ENCODE measurements around the gene TEX22.
"Not testable (repeated sequence)": the region's sequence is repeated elsewhere in the genome, so short reads cannot be mapped to it uniquely, and the experiment has no call there.

TEX22 gene, protein sequence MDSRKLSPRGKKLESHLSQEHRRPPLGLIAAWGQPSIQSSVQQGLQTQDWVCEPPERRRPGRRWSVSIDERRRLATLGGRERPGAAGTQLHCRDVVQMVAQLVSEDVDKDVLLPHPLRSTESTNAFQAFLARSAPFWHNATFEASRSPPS

DNA sequence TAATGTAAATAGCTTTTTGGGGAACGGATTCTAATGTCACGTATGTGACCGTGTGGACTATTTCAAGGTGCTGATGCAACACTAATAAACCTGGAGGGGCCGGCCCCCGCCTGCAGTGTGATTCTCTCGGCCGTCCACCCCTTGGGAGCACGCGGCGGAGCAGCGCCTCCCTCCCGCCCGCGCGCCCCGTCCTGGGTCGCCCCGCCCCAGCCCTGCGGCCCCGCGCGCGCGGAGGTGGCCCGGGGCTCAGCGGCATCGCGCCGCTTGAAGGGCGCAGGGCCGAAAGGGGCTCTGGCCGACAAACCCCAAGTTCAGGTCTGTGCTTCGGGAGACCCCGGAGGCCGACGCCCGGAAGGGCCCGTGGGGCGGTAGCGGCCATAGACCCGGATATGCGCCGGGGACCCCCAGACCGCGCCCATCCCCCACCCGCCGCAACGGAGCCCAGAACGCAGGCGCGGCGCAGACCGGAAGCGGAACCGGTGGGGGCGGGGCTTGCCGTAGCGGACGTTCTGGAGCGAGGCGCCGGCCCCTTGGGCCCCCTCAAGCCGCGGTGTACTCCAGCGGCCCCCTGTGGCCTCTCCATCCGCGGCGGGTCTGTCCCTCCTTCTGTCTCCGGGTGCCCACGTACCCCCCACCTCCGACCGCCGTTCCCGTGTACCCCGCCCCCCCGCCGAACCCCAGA, at the start of gene TEX22:
Gene TEX22 (plus strand): TSS at position 495 of the 682 bp plus-strand sequence. CDS start 803 bp downstream, outside the sequence.
- DNase-seq = peak; percentile 96

DNA sequence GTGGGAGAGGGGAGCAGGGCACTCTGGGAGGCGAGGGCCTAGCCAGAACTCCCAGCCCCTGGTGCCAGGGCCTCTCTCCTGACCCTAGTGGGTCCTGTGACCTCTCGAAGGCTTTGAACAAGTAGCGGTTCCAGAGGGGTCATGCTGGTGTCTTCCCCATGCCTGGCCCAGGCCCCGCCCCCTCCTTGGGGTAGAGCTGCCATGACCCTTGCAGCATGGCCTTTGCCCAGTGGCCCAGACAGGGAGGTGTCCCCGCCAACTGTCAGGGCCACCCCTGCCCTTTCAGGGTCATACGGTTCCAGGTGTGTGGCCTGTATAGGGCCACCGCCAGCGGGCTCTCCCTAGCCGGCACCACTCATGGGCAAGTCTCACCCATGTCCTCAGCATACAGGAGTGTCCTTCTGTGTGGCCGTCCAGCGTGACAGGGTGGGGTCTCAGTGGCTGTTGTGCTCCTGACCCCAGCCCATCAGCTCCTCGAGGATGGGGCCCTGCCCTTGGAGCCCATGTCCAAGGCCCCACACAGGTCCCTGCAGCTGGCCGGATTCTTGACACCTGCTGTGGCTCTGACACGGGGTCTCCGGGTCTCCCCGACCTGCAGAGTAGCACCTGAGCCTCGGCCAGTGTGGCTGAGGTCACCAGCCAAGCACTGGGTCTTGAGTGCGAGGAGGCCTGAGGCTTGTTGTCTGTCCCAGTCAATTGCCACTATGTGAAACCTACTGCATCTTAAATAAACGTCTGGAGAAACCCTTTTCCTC, 49.2 kb upstream of the TEX22 start:
- DNase-seq = no peak

DNA sequence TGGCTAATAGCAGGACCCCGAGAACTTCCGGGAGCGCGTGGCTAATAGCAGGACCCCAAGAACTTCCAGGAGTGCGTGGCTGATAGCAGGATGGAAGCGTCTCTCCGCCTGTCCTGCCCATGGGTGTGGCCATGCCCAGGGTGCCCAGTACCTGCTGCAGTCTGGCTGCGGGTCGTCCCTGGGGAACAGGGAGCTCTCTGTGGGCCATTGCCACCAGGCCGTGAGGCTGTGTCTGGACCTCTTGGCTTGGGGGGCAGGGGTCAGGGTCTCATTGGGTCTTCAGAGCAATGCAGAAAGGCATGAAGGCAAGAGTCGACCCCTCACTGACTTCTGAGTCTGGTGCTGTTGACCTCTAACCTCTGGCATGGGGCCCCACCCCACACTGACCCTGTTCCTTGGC, 48.3 kb upstream of the TEX22 start:
- no peak for DNase-seq

DNA sequence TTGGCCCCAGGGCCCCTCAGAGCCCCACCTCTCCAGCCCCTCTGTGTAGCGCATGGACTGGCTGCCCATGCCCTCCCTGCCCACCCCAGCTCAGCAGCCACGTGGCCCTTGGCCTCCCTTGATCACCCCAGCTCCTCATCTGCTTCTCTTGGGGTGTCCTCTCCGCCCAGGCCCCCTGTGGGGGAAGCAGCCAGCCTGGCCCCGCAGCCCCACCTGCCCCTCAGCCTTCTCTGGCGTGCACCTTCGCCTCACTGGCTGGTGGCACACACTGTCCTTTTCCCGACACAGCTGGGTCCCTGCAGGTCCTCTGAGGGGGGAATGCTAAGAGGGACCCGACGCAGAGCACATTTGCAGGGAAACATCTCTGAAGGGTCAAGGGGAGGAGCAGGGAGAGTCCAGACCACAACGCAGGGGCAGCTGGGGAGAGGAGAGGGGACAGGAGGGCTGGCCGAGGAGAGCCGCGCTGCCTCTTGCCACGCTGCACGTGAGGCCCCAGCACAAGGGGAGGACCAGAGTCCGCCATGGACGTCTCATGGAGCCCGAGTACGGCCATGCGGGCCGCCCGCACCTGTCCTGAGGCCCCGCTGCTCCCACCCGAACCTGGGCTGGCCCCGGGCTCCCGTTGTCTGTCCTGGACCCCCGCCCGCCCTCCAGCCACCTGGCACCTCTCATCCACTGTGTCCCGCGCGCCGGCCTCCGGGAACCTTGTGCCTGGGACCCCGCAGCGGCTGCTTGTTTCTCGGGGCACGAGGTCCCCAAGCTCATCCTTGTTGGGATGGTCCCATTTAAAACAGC, 47.7 kb upstream of the TEX22 start:
- DNase-seq = no peak

DNA sequence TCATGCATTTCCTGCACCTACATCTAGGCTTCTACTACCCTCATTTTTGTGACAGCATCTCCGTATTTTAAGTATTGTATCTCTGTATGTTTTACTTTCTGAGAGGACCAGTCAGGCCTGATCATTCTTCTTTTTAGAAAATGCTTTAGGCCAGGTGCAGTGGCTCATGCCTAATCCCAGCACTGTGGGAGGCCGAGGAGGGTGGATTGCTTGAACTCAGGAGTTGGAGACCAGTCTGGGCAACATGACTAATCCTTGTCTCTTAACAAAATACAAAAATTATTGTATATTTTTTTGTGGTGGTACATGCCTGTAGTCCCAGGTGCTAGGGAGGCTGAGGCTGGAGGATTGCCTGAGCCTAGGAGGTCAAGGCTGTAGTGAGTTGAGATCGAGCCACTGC, 46.9 kb upstream of the TEX22 start:
- no peak for DNase-seq

DNA sequence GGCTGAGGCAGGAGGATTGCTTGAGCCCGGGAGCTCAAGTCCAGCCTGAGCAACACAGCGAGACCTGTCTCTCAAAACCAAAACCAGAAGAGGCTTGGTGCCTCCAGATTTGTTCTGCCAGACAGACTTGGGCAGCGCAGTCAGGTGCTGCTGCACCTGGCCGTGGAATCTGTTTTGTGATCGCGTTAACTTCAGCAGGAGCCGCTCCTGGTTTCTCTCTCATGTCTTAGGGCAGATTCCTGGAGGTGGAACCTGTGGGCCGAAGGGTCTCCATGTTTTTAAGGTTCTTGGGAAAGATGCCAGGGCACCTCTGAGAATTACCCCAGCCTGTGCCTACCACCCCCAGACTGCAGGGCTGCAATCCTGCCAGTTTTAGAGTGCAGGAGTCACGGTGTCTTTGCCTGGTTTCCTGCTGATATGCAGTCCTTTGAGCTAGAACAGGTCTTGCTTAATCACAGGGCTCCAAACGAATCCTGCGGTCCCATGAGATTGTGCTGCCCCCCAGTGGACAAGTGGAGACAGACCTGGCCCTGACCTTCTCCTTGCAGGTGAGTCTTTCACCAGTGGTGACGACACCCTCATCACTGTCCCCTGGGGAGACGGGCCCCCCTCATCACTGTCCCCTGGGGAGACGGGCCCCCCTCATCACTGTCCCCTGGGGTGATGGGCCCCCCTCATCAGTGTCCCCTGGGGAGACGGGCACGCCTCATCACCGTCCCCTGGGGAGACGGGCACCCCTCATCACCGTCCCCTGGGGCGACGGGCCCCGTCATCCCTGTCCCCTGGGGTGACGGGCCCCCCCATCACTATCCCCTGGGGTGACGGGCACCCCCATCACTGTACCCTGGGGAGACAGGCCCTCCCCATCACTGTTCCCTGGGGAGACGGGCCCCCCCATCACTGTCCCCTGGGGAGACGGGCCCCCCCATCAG, 46.2 kb upstream of the TEX22 start:
- peak; percentile 96 for DNase-seq

DNA sequence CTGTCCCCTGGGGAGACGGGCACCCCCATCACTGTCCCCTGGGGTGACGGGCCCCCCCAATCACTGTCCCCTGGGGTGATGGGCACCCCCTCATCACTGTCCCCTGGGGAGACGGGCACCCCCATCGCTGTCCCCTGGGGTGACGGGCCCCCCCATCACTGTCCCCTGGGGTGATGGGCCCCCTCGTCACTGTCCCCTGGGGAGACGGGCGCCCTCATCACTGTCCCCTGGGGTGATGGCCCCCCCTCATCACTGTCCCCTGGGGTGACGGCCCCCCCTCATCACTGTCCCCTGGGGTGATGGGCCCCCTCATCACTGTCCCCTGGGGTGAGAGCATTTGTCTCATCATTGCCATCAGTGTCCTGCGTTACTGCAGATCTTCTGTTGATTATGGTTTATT, 45.2 kb upstream of the TEX22 start:
- no peak for DNase-seq

DNA sequence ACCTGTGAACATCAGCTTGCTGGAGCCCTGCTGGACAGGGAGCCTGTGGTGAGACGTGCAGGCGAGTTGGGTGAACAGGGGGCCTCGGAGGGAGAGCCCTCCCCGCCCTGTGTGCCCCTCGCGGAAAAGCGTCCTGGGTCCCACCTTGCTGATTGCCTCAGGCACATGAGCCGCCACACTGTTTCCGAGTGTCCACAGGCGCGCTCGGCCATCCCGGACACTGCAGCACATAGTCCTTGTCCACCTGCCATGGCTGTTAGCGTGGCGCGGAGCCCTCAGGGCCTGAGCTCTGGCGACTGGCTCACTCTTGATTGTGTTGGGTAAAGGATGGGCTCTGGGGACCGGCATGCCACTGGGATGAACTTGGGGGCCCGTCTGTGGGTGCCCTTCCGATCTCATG, 43.8 kb upstream of the TEX22 start:
- no peak for DNase-seq

DNA sequence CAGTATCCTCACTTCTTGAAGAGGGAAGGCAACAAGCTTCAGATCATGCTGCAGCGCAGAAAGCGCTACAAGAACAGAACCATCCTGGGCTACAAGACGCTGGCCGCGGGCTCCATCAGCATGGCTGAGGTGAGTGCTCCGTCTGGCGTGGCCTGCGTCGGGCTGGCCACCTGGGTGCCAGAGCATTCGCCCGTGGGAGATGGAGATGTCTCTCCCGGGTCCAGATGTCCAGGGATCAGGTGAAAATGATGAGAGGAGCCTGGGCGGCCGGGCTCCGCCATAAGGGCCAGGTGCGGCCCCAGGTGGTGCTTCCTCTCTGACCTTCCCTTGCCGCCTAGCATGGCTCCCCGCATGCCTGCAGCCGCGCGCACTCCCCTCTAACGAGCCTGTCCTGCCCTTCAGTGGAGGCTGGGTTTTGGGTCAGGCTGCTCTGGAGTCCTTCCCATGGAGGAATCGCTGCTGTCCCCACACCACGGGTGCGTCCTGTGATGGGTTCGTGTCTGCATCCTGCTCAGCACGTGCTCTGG, 43.2 kb upstream of the TEX22 start:
- no peak for DNase-seq

DNA sequence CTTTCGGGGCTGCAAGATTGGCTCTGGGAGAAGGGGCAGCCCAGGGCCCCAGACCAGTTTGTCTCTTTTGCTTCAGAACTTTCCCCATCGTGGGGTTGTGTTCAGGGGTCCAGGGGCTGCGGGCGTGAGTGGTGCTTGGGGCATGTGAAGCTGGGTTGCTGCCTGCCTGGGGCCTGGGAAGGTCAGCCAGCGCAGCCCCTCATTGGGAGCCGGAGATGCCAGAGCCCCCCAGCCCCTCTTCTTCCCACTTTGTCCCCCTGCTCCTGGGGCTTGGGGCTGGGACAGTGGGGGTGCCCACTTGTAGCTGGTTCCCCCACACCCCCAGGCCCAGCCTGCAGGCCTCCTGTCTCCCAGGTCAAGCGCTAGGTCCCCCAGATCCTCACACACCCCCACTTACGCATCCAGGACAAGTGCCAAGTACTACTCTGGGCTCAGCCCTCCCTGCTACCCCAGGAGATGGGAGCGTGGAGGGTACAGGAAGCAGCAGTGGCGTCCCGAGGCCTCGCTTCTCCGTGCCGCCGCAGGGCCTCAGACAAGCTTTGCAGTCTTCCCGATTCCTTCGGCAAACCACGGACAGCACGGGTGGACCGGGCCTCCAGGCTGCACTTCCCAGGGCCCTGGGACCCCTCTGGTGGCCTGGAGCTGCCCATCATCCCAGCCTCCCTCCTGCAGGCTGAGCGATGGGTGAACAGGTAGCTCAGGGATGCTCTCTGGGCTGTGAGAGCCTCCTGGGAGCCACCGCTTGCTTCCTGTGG, 42.3 kb upstream of the TEX22 start:
- DNase-seq = no peak

DNA sequence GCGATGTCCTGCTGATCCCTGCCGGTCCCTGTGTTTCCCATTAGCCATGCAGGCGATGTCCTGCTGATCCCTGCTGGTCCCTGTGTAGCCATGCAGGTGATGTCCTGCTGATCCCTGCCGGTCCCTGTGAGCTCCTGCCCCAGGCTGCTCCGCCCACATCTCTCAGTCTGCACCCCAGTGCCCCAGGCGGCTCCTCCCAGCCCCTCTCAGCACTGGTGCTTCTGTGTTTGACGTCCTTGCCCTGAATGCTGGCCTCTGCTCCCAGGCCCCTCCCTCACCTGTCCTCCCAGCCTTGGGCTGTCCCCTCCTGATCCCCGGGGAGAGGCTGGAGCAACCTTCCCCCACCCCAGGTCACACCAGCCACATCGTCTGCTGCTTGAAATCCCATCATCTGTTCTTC, 41.4 kb upstream of the TEX22 start:
- no peak for DNase-seq

DNA sequence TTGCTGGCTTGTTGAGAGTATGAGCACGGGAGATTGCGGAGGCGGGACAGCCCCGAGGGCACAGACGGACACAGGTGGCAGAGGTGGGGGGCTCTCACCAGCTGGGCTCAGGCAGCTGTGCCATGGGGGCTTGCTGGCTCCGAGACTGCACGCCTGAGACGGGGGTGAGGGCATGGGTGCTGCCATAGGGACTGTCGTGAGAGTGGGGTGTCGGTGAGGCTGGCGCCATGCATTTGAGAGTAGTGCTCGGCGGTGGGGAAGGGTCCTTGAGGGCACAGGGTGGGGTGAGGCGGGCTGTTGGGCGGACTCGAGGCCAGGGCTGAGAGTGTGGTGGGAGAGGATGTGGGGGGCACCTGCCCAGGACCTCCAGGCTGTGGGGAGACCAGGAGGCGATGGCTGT, 40.7 kb upstream of the TEX22 start:
- DNase-seq = no peak

DNA sequence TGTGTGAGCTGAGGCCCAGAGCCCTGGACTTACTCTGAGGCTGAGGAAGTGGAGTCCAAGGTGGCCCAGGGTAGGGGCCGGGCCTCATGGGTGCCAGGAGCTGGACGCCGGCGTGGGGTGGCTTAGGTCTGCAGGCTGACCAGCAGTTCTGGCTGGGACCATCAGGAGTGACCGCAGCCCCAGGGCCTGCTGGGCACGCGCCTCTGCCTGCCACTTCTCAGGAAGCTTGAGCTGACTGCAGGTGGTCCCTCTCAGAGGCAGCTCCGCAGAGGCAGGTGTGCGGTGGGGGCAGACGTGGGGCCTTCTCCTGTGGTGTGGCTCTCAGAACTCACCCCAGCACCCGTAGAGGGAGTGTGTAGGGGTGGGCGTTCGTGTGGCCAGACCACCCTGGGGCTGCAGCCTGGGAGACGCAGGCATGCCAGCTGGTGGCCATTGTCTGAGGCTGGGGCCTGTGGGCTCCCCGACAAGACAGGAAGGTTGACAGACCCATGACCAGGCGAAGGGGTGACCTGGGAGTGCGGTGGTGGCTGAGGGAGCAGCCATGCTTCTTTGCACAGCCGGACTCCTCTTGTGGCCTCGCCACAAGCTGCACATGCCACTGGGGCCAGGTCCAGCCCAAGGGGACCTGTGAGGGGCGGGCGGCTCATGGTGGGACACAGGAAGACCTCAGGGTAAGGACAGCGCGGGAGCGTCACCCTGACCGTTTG, 40.0 kb upstream of the TEX22 start:
- DNase-seq = no peak

DNA sequence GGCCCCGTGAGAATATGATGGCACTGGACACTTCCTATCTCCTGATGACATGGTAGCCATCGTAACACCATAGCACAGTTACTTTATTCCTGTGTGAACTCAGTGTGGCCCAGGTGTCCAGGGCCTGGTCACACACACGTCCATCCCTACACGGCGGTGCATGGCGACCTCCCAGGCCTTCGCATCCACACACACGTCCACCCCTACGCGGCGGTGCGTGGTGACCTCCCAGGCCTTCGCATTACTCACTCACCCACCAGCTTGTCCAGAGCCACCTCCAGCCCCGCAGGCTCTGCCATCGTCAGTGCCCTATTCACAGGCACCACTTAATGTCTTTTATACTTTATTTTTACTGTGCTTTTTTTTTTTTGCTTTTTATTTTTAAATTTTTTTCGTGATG, 39.4 kb upstream of the TEX22 start:
- DNase-seq = no peak

DNA sequence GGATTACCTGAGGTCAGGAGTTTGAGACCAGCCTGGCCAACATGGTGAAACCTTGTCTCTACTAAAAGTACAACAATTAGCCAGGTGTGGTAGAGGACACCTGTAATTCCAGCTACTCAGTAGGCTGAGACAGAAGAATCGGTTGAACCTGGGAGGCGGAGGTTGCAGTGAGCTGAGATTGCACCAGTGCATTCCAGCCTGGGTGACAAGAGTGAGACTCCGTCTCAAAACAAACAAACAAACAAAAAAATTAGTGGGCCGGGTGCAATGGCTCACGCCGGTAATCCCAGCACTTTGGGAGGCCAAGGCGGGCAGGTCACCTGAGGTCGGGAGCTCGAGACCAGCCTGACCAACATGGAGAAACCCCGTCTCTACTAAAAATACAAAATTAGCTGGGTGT, 36.9 kb upstream of the TEX22 start:
- DNase-seq = not testable (repeated sequence)

DNA sequence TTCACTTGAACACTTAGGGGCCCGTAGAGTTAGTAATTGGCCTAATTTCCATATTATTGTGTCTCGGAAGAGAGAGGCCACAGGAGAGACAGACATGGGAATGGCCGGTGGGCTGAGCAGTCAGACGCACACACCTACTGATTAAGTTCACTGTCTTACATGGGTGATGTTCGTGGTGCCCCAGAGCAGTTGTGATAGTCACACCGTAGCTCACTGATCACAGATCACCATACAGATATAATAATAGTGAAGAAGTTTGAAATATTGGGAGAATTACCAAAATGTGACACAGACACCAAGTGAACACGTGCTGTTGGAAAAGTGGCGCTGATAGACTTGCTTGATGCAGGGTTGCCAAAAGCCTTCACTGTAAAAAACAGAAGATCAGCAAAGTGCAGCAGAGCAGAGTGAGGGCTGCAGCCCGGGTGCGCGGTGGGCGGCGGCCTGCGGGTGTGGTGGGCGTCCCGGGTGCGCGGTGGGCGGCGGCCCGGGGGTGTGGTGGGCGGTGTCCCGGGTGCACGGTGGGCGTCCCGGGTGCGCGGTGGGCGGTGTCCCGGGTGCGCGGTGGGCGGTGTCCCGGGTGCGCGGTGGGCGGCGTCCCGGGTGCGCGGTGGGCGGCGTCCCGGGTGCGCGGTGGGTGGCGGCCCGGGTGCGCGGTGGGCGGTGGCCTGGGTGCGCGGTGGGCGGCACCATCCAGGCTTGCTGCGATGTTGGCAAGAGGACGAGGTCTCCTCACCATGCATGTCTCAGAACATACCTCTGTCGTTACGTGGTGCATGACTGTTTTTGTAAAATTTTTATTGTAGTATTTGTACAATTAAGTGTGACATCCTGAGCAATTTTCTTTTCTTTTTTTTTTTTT, 34.3 kb upstream of the TEX22 start:
- peak; percentile 54 for DNase-seq

DNA sequence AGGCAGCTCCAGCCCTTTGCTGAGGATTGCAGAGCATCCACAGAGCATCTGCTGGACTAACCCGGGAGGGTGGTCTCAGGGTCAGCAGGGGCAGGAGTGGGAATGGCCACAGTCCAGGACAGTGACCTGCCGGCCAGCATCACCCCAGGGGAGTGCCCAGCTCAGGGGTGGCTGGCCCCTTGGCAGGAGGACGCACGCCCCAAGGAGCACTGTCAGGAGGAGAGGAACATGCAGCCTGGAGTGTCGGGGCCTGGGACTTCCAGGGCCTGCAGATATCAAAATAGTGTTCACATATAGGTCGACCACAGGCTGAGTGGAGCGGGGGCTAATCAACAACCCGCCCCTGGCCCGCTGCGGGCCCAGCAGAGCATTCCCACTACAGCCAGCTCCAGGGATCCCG, 33.2 kb upstream of the TEX22 start:
- DNase-seq = no peak

DNA sequence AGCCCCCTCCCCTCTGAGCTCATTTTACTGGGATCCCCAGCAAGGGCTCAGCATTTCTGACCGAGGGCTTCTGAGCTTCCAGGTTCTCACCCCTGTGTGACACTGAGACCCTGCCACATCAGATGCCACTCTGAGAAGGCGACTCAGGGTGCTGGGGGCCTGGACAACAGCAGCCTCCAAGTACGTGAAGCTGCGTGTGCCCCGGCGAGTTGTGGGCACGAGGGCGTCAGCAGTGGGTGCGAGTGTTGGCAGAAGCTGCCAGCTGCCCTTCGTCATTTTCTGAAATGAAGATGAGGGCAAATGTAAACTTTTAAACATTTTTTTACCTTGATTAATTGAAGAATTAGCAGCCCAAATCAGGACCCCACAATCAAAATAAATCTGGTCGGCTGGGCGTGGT, 32.7 kb upstream of the TEX22 start:
- no peak for DNase-seq

DNA sequence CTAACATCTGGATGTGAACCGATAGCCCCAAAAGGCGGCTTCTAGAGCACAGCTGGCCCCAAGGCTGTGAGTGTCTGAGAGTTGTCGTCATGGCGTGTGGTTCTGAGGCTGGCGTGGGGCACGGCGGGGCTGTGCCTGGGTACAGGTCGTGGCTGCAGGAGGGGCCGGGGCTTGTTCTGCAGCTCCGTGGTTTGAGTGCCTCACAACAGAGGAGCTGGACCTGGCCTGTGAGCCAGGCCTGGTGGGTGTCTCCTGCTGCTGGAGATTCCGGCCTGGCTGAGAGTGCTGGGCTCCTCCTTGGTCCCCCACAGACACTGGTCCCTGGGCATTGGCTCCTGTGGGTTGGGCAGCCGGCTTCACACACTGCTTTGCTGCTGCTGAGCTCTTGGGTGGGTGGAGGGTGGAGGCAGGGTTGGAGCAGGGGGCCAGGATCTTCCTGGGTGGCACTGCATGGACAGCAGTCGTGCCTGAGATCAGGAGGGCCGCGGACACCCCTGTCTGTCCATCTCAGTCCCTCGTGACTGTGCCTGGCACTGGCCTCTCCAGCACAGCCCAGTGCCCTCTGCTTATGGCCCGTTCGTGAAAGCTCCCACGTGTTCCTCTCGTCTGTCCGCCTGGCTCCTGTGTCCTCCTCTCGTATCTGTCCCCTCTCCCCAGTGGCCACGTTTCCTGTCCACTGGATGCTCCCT, 31.8 kb upstream of the TEX22 start:
- DNase-seq = no peak

Measured in eye (tissue), 1 donor.